IPS-15b (cell line): ENCODE data around the gene PXYLP1.

Experiments used
- H3K27me3 ChIP-seq: one replicate; pipeline ENCODE4 v1.6.1; 2013; ENCODE audit warnings: low read length; ENCODE audit not compliant: control insufficient read depth, insufficient read depth
- H3K36me3 ChIP-seq: one replicate; pipeline ENCODE4 v1.6.1; 2013; ENCODE audit warnings: low read length; ENCODE audit not compliant: control insufficient read depth, insufficient read depth
- H3K4me1 ChIP-seq: one replicate; pipeline ENCODE4 v1.6.1; 2013; ENCODE audit warnings: mild to moderate bottlenecking, low read length; ENCODE audit not compliant: control insufficient read depth, insufficient read depth
- H3K4me3 ChIP-seq: one replicate; pipeline ENCODE4 v1.5.1; 2013; ENCODE audit warnings: low read depth, low read length
- H3K9ac ChIP-seq: one replicate; pipeline ENCODE4 v1.6.1; 2013; ENCODE audit warnings: low read depth, mild to moderate bottlenecking, low read length
- H3K9me3 ChIP-seq: one replicate; pipeline ENCODE4 v1.6.1; 2013; ENCODE audit warnings: mild to moderate bottlenecking, low read length; ENCODE audit not compliant: control insufficient read depth, insufficient read depth

Gene PXYLP1

GRCh38 chr3:141326626-141327025 is 95.0 kb downstream of the PXYLP1 start:
- Histone ChIP-seq H3K27me3 (no peaks in the 10 kb centered on the region), H3K9ac (no peak overlapping the region), H3K36me3 (no peaks in the 10 kb centered on the region), H3K9me3 (no peaks in the 10 kb centered on the region), H3K4me3 (no peak overlapping the region), H3K4me1 (no peaks in the 10 kb centered on the region)

GRCh38 chr3:141328286-141329166 is 96.9 kb downstream of the PXYLP1 start:
- Histone ChIP-seq H3K27me3 (no peaks in the 10 kb centered on the region), H3K36me3 (no peaks in the 10 kb centered on the region), H3K4me1 (no peaks in the 10 kb centered on the region), H3K9me3 (no peaks in the 10 kb centered on the region), H3K9ac (no peak overlapping the region), H3K4me3 (no peak overlapping the region)

DNA sequence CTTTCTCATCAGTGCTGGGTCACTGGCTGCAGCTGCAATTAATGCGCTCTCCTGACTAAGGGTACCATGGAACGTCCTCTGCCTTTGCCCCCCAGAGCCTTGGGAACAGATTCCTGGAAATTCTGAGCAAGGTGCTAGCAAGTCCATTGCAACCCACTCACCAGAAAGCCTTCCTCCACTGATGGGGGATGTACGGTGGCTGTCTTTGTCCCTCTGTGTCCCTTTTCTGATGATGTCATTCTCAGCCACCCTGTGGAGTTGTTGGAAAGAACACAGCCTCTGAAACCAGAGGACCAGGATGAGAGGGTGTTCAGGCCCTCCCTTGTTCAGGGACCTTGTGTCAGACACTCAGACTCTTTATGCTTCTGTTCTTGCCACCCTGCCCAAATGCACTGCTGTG is 98.6 kb downstream of the PXYLP1 start:
- Histone ChIP-seq H3K9ac (no peak overlapping the region), H3K9me3 (no peaks in the 10 kb centered on the region), H3K36me3 (no peaks in the 10 kb centered on the region), H3K4me3 (no peak overlapping the region), H3K27me3 (no peaks in the 10 kb centered on the region), H3K4me1 (no peaks in the 10 kb centered on the region)

DNA sequence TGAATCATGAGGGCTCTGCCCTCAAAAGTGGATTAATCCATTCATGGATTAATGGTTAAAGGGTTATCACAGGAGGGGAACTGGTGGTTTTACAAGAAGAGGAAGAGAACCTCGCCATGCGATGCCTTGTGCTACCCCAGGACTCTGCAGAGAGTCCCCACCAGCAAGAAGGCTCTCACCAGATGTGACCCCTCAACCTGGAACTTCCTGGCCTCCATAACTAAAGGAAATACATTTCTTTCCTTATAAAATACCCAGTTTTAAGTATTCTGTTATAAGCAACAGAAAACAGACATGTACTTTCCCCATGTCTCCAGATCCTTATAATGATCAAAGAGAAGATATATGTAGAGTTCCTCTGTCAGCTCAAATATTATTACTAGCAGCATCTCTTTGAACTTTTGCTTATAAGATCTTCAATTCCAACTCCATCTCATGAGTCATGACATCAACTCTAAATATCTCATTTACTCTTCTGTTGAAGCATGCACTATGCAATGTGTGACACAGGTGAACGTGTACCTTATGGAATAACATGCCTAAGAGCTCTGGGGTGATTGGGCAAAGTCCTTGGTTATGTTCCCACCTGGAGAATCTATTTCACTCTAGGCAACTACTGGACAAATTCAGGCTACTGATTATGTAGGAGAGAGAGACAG is 99.2 kb downstream of the PXYLP1 start:
- H3K9me3 ChIP-seq, result no peaks in the 10 kb centered on the region
- H3K4me3 ChIP-seq, result no peak overlapping the region
- no peaks in the 10 kb centered on the region for H3K4me1 ChIP-seq
- no peaks in the 10 kb centered on the region for H3K27me3 ChIP-seq
- no peak overlapping the region for H3K9ac ChIP-seq
- no peaks in the 10 kb centered on the region for H3K36me3 ChIP-seq

GRCh38 chr3:141331377-141332318 is 100.0 kb downstream of the PXYLP1 start:
- Histone ChIP-seq H3K4me1 (no peaks in the 10 kb centered on the region), H3K9ac (no peak overlapping the region), H3K4me3 (no peak overlapping the region), H3K27me3 (no peaks in the 10 kb centered on the region), H3K9me3 (no peaks in the 10 kb centered on the region), H3K36me3 (no peaks in the 10 kb centered on the region)

GRCh38 chr3:141332416-141332815 is 100.8 kb downstream of the PXYLP1 start:
- no peaks in the 10 kb centered on the region for H3K4me1 ChIP-seq
- no peaks in the 10 kb centered on the region for H3K9me3 ChIP-seq
- H3K9ac ChIP-seq, result no peak overlapping the region
- H3K27me3 ChIP-seq, result no peaks in the 10 kb centered on the region
- H3K4me3 ChIP-seq, result no peak overlapping the region
- H3K36me3 ChIP-seq, result no peaks in the 10 kb centered on the region

DNA sequence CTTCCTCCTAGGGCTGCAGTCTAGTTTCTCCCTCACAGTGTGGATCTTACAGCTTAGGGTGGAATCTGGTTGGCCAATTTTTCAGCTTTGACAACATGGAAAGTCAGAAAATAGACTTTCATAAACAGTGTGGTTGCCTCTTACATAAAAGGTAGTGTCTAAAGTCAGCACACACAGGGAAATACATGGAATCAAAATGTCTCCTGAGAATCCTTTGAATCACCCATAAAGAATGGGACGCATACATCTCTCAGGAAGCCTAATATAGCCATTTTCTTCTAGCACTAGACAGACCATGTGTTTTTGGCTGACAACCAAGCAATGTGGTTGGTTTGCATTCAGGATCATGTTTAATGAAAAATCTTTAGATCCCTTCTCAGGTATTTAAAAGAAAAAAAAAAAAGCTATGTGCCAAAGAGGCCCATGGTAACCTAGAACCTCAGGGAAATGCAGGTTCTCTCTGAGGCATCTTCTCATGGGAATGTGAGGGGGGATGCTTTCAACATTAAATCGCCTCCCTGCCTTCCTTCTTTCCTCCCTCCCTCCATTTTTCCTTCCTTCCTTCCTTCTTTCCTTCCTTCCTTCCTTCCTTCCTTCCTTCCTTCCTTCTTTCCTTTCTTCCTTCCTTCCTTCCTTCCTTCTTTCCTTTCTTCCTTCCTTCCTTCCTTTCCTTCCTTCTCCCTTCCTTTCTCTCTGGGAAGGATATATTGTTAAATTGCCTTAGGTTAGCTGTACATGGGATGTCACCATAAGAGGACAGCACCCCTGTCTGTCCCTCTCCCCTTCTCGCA is 102.4 kb downstream of the PXYLP1 start:
- Histone ChIP-seq H3K9me3 (no peaks in the 10 kb centered on the region), H3K9ac (no peak overlapping the region), H3K36me3 (no peaks in the 10 kb centered on the region), H3K27me3 (no peaks in the 10 kb centered on the region), H3K4me3 (no peak overlapping the region), H3K4me1 (no peaks in the 10 kb centered on the region)

DNA sequence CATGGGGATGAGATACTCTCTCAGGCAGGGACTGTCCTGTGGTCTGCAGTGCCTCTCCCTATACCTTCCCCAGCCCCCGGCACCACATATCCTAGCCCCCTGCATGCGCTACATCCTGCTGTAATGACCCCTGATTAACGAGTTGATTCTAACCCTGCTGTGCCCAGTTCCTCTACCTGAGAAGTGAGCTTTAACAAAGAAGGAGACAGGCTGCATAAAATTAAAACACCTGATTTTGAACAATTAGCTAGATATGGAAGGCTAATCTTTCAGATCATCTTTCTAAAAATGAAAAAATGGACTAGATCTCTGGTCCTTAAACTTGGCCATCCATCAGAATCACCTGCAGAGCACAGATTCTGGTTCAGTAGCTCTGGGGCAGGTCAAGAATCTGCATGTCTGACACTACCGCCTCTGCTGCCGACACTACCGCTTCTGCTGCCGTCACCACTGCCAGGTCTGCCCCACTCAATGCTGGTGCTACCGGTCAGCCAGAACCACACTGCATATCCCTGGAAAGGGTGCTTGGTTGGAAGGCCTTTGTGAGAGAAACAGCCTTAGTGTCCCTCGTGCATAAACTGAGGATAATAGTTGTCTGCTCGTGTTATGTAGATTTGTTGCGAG is 103.1 kb downstream of the PXYLP1 start:
- Histone ChIP-seq H3K9ac (no peak overlapping the region), H3K4me1 (no peaks in the 10 kb centered on the region), H3K4me3 (no peak overlapping the region)

DNA sequence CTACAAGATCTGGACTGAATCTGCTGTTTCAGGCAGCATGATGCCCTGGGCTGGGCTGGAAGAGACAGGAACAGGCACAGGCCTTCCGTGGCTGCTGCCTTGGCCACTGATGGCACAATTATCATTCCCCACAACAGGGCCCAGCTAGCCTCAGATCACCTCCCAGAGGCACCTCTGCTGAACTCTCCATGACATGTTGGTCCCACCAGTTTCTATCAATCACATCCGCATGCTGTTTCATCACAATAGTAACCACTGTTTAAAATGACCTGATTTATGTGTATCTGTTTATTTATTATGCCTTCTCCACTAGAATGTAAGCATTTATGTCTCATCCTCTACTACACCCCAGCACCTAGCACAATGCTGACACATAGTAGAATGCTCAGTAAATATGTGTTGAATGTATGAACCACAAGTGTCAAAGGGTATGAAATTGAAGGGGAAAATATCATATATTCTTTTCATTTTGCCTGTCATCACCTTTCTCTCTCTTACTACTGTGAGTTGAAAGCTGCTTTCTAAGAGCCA is 104.0 kb downstream of the PXYLP1 start:
- Histone ChIP-seq H3K9me3 (no peaks in the 10 kb centered on the region), H3K9ac (no peak overlapping the region), H3K4me1 (no peaks in the 10 kb centered on the region), H3K27me3 (no peaks in the 10 kb centered on the region), H3K36me3 (no peaks in the 10 kb centered on the region), H3K4me3 (no peak overlapping the region)

More for the DNA sequence above, 103.1 kb downstream of the PXYLP1 start:
- Histone ChIP-seq H3K9me3 (no peaks in the 10 kb centered on the region), H3K36me3 (no peaks in the 10 kb centered on the region), H3K27me3 (no peaks in the 10 kb centered on the region)

DNA sequence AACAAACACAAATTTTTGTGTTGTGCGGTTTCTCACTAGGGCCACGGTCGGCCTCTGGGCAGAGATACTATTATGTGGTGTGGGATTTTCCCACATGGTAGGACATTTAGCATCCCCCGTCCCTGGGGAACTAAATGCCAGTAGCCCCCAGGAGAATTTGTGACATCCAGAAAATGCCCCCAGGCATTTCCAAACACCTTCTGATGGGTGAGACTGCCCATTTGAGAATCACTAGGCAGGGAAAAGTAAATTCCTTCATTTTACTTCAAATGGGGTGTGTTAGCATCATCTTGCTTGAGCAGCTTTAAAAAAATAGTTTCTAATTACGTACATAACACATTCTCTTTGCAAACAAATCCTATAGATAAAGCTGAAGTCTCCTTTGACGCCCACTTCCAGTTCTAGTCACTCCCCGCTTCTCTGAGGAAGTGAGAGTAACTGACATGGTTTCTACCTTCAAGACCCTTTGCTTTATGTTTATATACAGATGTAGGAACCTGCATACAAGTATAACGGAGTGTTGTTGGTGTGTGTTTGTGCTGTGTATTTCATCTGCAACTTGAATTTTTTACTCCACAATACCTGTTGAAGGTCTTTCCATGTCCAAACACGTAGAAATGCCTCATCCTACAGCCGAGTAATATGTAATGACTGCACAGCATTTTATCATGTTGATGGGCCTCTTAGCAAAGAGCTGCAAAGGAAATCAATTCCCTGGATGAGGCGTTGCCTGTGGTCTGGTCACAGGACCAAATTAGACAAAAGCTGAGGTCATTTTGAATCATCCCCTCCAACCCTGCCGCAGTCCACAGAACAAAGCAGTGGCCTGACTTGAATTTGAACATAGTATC is 105.3 kb downstream of the PXYLP1 start:
- no peak overlapping the region for H3K9ac ChIP-seq

More for the DNA sequence above, 105.3 kb downstream of the PXYLP1 start:
- no peaks in the 10 kb centered on the region for H3K36me3 ChIP-seq
- no peaks in the 10 kb centered on the region for H3K4me1 ChIP-seq
- H3K9me3 ChIP-seq, result no peaks in the 10 kb centered on the region
- no peak overlapping the region for H3K4me3 ChIP-seq
- H3K27me3 ChIP-seq, result no peaks in the 10 kb centered on the region
